Measurements from ENCODE around the gene AK5. TPM values are rescaled to one million over a fixed set of nuclear protein-coding genes. Genes with fewer than 3 reads are reported as not detected.

Gene AK5
- total RNA-seq, 1 donor from 2014 or later, result 1.0 TPM

DNA sequence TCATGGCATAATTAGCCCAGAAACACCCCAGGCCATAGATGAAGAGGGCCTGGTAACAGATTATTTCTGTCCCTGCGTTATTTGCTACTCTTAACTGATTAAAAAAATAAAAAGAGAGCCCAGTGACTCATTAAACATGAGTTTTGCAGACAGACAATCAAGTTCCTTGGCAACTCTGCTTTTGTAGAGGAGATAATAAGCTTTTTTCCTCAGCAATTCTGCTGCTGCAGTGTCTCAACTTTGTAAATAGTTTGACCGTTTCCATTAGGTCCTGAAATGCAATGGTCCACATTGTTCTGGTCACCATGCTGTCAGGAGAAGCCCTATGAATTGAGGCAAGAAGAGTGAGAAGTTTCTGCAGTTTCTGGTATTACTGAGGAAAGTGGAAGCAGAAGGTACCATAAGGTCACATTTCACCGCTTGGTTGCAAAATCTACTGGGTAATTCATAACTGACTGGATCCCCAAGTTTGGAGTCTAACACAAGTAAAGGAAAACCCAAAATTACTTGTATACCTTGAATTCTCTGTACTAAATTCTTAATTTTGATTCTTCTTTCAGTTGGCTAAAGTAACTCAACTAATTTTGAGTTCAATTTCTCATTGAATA lies 261.1 kb downstream of the AK5 start:
- Histone ChIP-seq H3K4me1 (peaks cover 7% of the 10 kb centered on the region), H3K27me3 (ENCODE audit: low read depth) (no peaks in the 10 kb centered on the region), H3K4me3 (no peak overlapping the region), H3K9me3 (no peaks in the 10 kb centered on the region), H3K27ac (no peak overlapping the region), H3K36me3 (no peaks in the 10 kb centered on the region)
- no peak for ATAC-seq
- DNase-seq, result no peak
- intact Hi-C loops (cut with DNase I), result no loop called here
- TF ChIP-seq, protein P1, sequence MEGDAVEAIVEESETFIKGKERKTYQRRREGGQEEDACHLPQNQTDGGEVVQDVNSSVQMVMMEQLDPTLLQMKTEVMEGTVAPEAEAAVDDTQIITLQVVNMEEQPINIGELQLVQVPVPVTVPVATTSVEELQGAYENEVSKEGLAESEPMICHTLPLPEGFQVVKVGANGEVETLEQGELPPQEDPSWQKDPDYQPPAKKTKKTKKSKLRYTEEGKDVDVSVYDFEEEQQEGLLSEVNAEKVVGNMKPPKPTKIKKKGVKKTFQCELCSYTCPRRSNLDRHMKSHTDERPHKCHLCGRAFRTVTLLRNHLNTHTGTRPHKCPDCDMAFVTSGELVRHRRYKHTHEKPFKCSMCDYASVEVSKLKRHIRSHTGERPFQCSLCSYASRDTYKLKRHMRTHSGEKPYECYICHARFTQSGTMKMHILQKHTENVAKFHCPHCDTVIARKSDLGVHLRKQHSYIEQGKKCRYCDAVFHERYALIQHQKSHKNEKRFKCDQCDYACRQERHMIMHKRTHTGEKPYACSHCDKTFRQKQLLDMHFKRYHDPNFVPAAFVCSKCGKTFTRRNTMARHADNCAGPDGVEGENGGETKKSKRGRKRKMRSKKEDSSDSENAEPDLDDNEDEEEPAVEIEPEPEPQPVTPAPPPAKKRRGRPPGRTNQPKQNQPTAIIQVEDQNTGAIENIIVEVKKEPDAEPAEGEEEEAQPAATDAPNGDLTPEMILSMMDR (IDR thresholded peaks at IDR 0.05), result no peak

- H3K4me3 ChIP-seq, result no peak overlapping the region
- H3K9me3 ChIP-seq, result no peaks in the 10 kb centered on the region
- no peak for ATAC-seq
- TF ChIP-seq, protein P1 (IDR thresholded peaks at IDR 0.05), result no peak
- no peak overlapping the region for H3K27ac ChIP-seq
- no peak for DNase-seq
- no peaks in the 10 kb centered on the region for H3K27me3 ChIP-seq (ENCODE audit: low read depth)
- intact Hi-C loops (cut with DNase I), result no loop called here
- peaks cover 7% of the 10 kb centered on the region for H3K4me1 ChIP-seq
- H3K36me3 ChIP-seq, result no peaks in the 10 kb centered on the region
Observed at GRCh38 chr1:77543822-77544448, 262.1 kb downstream of the AK5 start.

GRCh38 chr1:77544845-77545244 lies 263.0 kb downstream of the AK5 start:
- intact Hi-C loops (cut with DNase I), result no loop called here
- DNase-seq, result no peak
- TF ChIP-seq, protein P1 (IDR thresholded peaks at IDR 0.05), result no peak

DNA sequence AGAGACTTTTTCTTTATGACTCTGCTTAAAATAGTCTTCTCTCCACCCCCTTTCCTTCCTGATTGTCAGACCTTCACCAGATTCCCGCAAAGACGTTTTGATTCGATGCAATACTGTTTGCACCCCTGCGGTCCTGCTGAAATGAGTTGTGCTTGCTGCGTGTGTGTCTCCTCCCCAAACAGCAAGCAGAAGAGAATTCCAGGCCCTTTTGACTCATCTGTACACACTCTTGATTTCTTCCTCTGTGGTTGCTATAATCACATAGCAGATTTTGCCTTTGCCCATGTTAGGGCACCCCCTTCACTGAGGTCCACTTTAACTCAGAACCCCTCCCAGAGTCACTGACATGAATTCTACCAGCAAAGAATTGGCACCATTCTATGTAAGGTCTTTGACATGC lies 264.2 kb downstream of the AK5 start:
- TF ChIP-seq, protein P1 (IDR thresholded peaks at IDR 0.05), result no peak
- no peak for ATAC-seq
- no peaks in the 10 kb centered on the region for H3K9me3 ChIP-seq
- intact Hi-C loops (cut with DNase I), result no loop called here
- no peaks in the 10 kb centered on the region for H3K36me3 ChIP-seq
- H3K4me1 ChIP-seq, result no peaks in the 10 kb centered on the region
- H3K27ac ChIP-seq, result no peak overlapping the region
- no peak for DNase-seq
- no peak overlapping the region for H3K4me3 ChIP-seq
- H3K27me3 ChIP-seq (ENCODE audit: low read depth), result no peaks in the 10 kb centered on the region

More at GRCh38 chr1:77544845-77545244, 263.0 kb downstream of the AK5 start:
- H3K27me3 ChIP-seq (ENCODE audit: low read depth), result no peaks in the 10 kb centered on the region
- no peak overlapping the region for H3K4me3 ChIP-seq
- H3K9me3 ChIP-seq, result no peaks in the 10 kb centered on the region
- H3K36me3 ChIP-seq, result no peaks in the 10 kb centered on the region
- ATAC-seq, result no peak
- no peak overlapping the region for H3K27ac ChIP-seq
- no peaks in the 10 kb centered on the region for H3K4me1 ChIP-seq

DNA sequence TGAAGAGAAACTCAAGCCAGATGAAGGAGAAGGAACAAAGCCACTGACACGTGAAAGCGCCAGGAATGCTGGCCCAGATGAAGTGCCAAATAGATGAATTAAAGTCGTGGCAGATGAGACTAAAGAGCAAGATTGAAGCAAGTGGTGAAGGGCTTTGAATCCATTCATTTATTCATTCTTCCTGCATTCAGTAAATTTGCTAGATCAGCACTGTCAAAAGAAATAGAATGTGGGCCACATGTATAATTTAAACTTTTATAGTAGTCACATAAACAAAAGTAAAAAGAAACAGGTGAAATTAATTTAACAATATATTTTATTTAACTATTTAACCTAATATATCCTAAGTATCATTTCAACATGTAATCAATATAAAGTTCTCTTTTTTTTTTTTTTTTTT lies 265.1 kb downstream of the AK5 start:
- no peak overlapping the region for H3K4me3 ChIP-seq
- no peak for ATAC-seq
- no peak for DNase-seq

More for the DNA sequence above, 265.1 kb downstream of the AK5 start:
- intact Hi-C loops (cut with DNase I), result no loop called here
- Histone ChIP-seq H3K27me3 (ENCODE audit: low read depth) (no peaks in the 10 kb centered on the region), H3K36me3 (no peaks in the 10 kb centered on the region), H3K4me1 (no peaks in the 10 kb centered on the region), H3K9me3 (no peaks in the 10 kb centered on the region), H3K27ac (no peak overlapping the region)
- TF ChIP-seq, protein P1 (IDR thresholded peaks at IDR 0.05), result no peak
